DND-41 (cell line): Measurements from ENCODE around the gene EXOC8.

Source experiments
- EZH2 ChIP-seq: IDR thresholded peaks from 3 replicates; pipeline ENCODE4 v1.6.1; 2012; ENCODE audit warnings: borderline replicate concordance, low read depth, mild to moderate bottlenecking, moderate library complexity, low read length, inconsistent platforms; ENCODE audit not compliant: severe bottlenecking
- TF ChIP-seq, protein P1 (sequence below): IDR thresholded peaks from 2 replicates; pipeline ENCODE4 v1.5.1; 2012; ENCODE audit warnings: borderline replicate concordance, low read length, moderate library complexity, mild to moderate bottlenecking; ENCODE audit not compliant: poor library complexity, severe bottlenecking; ENCODE audit errors: extremely low read depth

DNA sequence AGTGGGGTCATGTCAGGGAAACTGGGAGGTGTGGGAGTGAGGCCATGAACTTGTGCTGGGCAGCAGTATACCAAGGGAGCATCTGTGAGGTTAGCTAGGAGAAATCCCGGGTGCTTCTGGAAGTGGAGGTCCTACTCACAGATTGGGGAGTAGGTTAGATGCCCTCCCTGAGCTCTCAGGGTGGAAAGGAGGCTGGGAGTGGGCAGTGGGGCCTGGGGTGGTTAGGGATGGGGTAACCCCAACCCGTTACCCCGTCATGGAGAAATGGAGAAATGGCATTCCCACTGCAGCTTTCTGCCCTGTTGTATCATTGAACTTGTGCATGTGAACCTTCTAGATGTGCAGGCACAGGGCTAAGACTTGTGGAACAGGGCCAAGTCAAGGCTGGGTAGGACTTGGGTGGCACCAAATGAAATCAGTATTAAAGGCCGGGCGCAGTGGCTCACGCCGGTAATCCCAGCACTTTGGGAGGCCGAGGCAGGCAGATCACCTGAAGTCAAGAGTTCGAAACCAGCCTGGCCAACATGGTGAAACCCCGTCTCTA, 27.2 kb downstream of the EXOC8 start:
- TF ChIP-seq, protein P1, sequence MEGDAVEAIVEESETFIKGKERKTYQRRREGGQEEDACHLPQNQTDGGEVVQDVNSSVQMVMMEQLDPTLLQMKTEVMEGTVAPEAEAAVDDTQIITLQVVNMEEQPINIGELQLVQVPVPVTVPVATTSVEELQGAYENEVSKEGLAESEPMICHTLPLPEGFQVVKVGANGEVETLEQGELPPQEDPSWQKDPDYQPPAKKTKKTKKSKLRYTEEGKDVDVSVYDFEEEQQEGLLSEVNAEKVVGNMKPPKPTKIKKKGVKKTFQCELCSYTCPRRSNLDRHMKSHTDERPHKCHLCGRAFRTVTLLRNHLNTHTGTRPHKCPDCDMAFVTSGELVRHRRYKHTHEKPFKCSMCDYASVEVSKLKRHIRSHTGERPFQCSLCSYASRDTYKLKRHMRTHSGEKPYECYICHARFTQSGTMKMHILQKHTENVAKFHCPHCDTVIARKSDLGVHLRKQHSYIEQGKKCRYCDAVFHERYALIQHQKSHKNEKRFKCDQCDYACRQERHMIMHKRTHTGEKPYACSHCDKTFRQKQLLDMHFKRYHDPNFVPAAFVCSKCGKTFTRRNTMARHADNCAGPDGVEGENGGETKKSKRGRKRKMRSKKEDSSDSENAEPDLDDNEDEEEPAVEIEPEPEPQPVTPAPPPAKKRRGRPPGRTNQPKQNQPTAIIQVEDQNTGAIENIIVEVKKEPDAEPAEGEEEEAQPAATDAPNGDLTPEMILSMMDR = no peak
- TF ChIP-seq EZH2 = no peak
